ENCODE results near the gene SFMBT2. TPM values are rescaled to one million over a fixed set of nuclear protein-coding genes. Genes with fewer than 3 reads are reported as not detected.

The SFMBT2 gene
- total and polyA plus RNA-seq, 2 of the 13 experiments (the other 11 are each of a cell fraction or from before 2014, with no cell fraction given), result 0.01 to 0.02 TPM

DNA sequence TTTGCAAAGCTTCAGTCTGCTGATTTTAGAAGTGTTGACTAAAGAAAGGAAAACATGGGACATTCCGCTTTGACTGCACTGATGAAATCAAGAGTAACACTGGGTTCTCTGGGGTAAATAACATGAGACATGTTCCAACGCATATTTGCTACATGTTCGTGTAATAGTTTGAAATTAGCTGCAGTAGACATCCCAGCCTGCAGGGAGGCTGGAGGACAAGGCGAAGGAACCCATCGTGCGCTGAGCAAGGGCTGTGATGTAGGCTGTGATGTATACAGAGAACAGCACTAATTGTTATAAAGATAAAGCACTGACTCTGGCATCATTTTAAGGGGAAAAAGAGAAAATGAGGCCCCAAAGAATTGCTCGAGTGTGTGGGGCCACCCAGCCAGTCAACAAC lies 40.3 kb downstream of the SFMBT2 start:
- no peaks in the 10 kb centered on the region for H3K4me1 ChIP-seq (ENCODE audit: insufficient read depth, low read length)
- 54% methylated on average over 7 of the region's 7 CpGs for WGBS (ENCODE audit: low lambda C conversion rate)
- no peak overlapping the region for H2AFZ ChIP-seq (ENCODE audit: low read length)
- peaks cover 2 to 21% of the 10 kb centered on the region in 2 experiments for H3K27me3 ChIP-seq (ENCODE audit: control insufficient read depth in 1 of 2, insufficient read depth in 2 of 2, low read length in 2 of 2)
- no peak overlapping the region for H3K4me2 ChIP-seq (ENCODE audit: low read depth, low read length)
- H3K36me3 ChIP-seq (replicated peaks in 1 of 2; ENCODE audit: control insufficient read depth in 1 of 2, insufficient read depth in 2 of 2, low read length in 2 of 2), result no peaks in the 10 kb centered on the region
- no TSS peak for BruUV-seq (replicated peaks)
- ATAC-seq, result no peak
- ChIA-PET CTCF (ENCODE audit: low intra/inter-chr PET ratio, low total read pairs) (no interaction called here), POLR2A (no interaction called here)
- in situ Hi-C loops (cut with HindIII; ENCODE audit: extremely low pct_ligation_motif_present, low pct_unique_long_range_greater_than_20kb) (no loop called here), intact Hi-C loops (cut with micrococcal nuclease; ENCODE audit: unreplicated experiment) (no loop called here)
- no peak for FAIRE-seq
- no peak overlapping the region for H3K27ac ChIP-seq (ENCODE audit: extremely low read length, insufficient read depth, low read length)
- H3K9ac ChIP-seq (ENCODE audit: insufficient read depth, low read depth, low read length), result no peak overlapping the region
- H3K79me2 ChIP-seq (ENCODE audit: insufficient read depth, low read length), result no peaks in the 10 kb centered on the region
- TF ChIP-seq KLF9 (CRISPR knock-in tag; IDR thresholded peaks at IDR 0.05; ENCODE audit: low read depth) (no peak), ZNF558 (CRISPR knock-in tag; IDR thresholded peaks at IDR 0.05; ENCODE audit: borderline replicate concordance) (no peak), ADNP (CRISPR knock-in tag; IDR thresholded peaks at IDR 0.05) (no peak), ZNF660 (CRISPR knock-in tag; IDR thresholded peaks at IDR 0.05; ENCODE audit: borderline replicate concordance, low read depth) (no peak), ZNF564 (CRISPR knock-in tag; IDR thresholded peaks at IDR 0.05) (no peak), RNF2 (conservative IDR thresholded peaks at IDR 0.05; ENCODE audit: low read depth) (no peak), ZNF879 (CRISPR knock-in tag; IDR thresholded peaks at IDR 0.05) (no peak), ZNF569 (CRISPR knock-in tag; IDR thresholded peaks at IDR 0.05; ENCODE audit: borderline replicate concordance) (no peak), KLF11 (CRISPR knock-in tag; IDR thresholded peaks at IDR 0.05) (no peak), RARA (CRISPR knock-in tag; IDR thresholded peaks at IDR 0.05) (no peak), ZFP1 (CRISPR knock-in tag; IDR thresholded peaks at IDR 0.05) (no peak), GATA4 (IDR thresholded peaks at IDR 0.05; ENCODE audit: borderline replicate concordance, low read depth) (no peak), HIC2 (CRISPR knock-in tag; IDR thresholded peaks at IDR 0.05; ENCODE audit: low read depth) (no peak), SMAD3 (CRISPR knock-in tag; IDR thresholded peaks at IDR 0.05) (no peak), ZNF430 (CRISPR knock-in tag; IDR thresholded peaks at IDR 0.05) (no peak), ZNF652 (CRISPR knock-in tag; IDR thresholded peaks at IDR 0.05; ENCODE audit: borderline replicate concordance, low read depth) (no peak)
- TF ChIP-seq, protein P1, sequence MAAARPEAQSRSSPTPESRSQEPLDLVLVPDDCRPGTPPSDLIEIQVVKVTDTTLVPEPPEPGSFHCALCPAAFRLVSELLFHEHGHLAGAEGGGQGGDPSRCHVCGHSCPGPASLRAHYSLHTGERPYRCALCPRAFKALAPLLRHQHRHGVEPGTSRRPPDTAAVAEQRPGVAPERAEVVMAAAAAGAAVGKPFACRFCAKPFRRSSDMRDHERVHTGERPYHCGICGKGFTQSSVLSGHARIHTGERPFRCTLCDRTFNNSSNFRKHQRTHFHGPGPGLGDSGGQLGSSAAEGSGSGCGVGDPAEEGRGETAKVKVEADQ (CRISPR knock-in tag; IDR thresholded peaks at IDR 0.05; ENCODE audit: borderline replicate concordance), result no peak
- TF ChIP-seq, protein P2, sequence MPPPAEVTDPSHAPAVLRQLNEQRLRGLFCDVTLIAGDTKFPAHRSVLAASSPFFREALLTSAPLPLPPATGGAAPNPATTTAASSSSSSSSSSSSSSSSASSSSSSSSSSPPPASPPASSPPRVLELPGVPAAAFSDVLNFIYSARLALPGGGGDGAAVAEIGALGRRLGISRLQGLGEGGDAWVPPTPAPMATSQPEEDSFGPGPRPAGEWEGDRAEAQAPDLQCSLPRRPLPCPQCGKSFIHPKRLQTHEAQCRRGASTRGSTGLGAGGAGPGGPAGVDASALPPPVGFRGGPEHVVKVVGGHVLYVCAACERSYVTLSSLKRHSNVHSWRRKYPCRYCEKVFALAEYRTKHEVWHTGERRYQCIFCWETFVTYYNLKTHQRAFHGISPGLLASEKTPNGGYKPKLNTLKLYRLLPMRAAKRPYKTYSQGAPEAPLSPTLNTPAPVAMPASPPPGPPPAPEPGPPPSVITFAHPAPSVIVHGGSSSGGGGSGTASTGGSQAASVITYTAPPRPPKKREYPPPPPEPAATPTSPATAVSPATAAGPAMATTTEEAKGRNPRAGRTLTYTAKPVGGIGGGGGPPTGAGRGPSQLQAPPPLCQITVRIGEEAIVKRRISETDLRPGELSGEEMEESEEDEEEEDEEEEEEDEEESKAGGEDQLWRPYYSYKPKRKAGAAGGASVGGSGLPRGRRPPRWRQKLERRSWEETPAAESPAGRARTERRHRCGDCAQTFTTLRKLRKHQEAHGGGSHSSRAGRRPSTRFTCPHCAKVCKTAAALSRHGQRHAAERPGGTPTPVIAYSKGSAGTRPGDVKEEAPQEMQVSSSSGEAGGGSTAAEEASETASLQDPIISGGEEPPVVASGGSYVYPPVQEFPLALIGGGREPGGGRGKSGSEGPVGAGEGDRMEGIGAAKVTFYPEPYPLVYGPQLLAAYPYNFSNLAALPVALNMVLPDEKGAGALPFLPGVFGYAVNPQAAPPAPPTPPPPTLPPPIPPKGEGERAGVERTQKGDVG (CRISPR knock-in tag; IDR thresholded peaks at IDR 0.05; ENCODE audit: borderline replicate concordance), result no peak
- no peaks in the 10 kb centered on the region for H3K9me3 ChIP-seq (ENCODE audit: low read length)
- no peak for DNase-seq (ENCODE audit: low spot score)
- no peak overlapping the region for H3K4me3 ChIP-seq (replicated peaks in 1 of 3; ENCODE audit: insufficient read depth in 1 of 3, low read depth in 2 of 3, low read length in 3 of 3)
- no peaks in the 10 kb centered on the region for H4K20me1 ChIP-seq (ENCODE audit: insufficient read depth, low read length)

Data from HepG2 (cell line).